Bronchial epithelial cell (primary cell): Measurements from ENCODE around the gene CTNNA2. TPM values are rescaled to one million over a fixed set of nuclear protein-coding genes. Genes with fewer than 3 reads are reported as not detected.
"Not testable (repeated sequence)": the region's sequence is repeated elsewhere in the genome, so short reads cannot be mapped to it uniquely, and the experiment has no call there.

ENCODE experiments used
- DNase-seq: peaks from one replicate; pipeline ENCODE4 v3.0.0-alpha.2; 2010; ENCODE audit warnings: low read depth
- FAIRE-seq: peaks from 2 replicates; lab custom pipeline; 2011; peaks lifted over from hg19 to GRCh38; lab: Jason Lieb, UNC
- H3K27me3 ChIP-seq: 2 replicates; pipeline ENCODE4 v1.5.1; 2011; ENCODE audit warnings: low read length; ENCODE audit not compliant: control insufficient read depth, insufficient read depth
- H3K36me3 ChIP-seq: 2 replicates; pipeline ENCODE4 v1.5.1; 2011; ENCODE audit warnings: low read length; ENCODE audit not compliant: control insufficient read depth, insufficient read depth
- H3K4me3 ChIP-seq: 2 replicates; pipeline ENCODE4 v1.5.1; 2011; ENCODE audit warnings: mild to moderate bottlenecking, low read depth, low read length, control low read depth
- total RNA-seq: library from RNA; depleted of rRNA; stranded (reverse); fragments of >200 nt; gene quantifications from 2 replicates; pipeline ENCODE4 v1.2.1, GENCODE V29; 2014
- TF ChIP-seq, protein P1 (sequence below): IDR thresholded peaks from 2 replicates; pipeline ENCODE4 v1.5.1; 2011; ENCODE audit warnings: mild to moderate bottlenecking, moderate library complexity, low read length, control low read depth, inconsistent platforms; ENCODE audit not compliant: insufficient read depth, severe bottlenecking

The CTNNA2 gene
- total RNA-seq, 1 donor from 2014 or later: not detected

DNA sequence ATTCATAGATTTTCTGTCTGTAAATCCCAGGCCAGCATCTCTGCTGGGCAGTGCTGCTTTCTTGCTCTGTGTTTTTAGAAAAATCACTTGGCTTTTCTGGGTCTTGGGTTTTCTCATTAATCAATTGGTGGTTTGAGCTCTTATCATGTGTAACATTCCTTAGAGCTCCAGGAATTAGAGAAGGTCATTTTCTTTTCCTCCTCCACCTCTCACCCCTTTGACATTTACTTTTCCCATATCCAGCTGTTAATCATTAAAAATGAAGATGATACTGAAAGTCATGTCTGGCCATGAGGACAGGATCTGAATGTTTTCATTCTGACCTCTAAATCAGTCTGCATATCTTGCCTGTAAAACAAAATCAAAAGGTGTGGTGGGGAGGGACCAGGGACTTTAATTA, 680.7 kb downstream of the CTNNA2 start:
- FAIRE-seq (no peak), DNase-seq (no peak)
- Histone ChIP-seq H3K27me3 (no peaks in the 10 kb centered on the region), H3K36me3 (no peaks in the 10 kb centered on the region), H3K4me3 (no peak overlapping the region)
- TF ChIP-seq, protein P1, sequence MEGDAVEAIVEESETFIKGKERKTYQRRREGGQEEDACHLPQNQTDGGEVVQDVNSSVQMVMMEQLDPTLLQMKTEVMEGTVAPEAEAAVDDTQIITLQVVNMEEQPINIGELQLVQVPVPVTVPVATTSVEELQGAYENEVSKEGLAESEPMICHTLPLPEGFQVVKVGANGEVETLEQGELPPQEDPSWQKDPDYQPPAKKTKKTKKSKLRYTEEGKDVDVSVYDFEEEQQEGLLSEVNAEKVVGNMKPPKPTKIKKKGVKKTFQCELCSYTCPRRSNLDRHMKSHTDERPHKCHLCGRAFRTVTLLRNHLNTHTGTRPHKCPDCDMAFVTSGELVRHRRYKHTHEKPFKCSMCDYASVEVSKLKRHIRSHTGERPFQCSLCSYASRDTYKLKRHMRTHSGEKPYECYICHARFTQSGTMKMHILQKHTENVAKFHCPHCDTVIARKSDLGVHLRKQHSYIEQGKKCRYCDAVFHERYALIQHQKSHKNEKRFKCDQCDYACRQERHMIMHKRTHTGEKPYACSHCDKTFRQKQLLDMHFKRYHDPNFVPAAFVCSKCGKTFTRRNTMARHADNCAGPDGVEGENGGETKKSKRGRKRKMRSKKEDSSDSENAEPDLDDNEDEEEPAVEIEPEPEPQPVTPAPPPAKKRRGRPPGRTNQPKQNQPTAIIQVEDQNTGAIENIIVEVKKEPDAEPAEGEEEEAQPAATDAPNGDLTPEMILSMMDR: no peak

DNA sequence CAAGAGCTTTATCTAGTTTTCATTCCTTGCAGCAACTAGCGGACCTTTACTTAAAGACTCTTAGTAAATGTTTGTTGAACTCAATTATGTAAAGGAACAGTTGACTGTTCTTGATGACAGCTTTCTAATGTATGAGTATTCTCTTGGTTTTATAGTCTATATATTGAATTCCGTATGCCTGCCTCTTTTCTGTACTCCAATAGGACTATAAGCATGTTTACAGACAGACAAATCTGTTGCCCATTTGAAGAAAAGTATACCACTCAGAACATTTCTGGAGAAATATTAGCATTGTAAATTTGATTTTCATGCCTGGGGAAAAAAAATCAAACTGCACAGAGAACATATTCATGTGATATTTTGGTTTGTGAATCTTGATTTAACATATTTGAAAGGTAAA, 682.2 kb downstream of the CTNNA2 start:
- FAIRE-seq (no peak), DNase-seq (no peak)
- TF ChIP-seq, protein P1: no peak
- Histone ChIP-seq H3K27me3 (no peaks in the 10 kb centered on the region), H3K36me3 (no peaks in the 10 kb centered on the region), H3K4me3 (no peak overlapping the region)

DNA sequence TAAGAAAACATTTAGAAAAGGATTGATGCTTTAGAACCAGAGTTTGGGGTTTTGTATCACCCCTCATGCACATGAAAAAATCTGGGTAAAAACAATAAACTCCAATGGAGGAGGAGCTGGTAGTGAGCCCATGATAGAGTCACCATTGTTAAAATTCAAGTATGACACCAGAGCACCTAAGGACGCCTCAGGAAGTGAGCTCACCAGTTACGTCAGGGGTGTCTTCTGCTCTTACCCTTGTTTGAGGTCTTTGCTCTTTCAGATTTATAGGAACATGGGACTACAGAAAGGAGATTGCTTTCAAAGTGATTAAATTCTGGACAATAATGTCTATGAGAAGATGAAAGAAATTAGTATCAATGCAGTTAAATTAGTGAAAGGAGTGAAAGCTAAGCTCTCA, 685.2 kb downstream of the CTNNA2 start:
- Histone ChIP-seq H3K4me3 (no peak overlapping the region), H3K27me3 (no peaks in the 10 kb centered on the region), H3K36me3 (no peaks in the 10 kb centered on the region)
- DNase-seq: no peak
- TF ChIP-seq, protein P1: no peak
- FAIRE-seq: no peak

DNA sequence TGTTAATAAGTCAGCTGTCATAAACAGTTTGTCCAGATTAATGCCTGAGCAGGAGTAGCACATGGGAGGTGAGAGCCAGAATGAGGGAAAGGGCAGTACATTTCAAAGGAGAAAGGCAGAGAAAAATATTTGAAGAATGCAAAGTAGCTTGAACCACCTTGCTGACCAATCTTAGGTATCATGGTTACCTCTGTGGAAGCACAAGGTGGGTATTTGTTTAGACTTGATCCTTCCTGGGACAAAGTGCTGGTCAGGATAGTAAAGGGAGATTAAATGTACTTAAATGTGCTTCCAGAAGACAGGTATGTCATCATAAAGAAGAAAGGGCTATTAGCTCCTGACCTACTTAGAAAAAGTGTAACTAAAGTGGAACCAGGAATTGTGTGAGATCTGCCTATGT, 686.7 kb downstream of the CTNNA2 start:
- H3K27me3 ChIP-seq: no peaks in the 10 kb centered on the region
- no peaks in the 10 kb centered on the region for H3K36me3 ChIP-seq
- DNase-seq (no peak), FAIRE-seq (no peak)
- TF ChIP-seq, protein P1: no peak
- H3K4me3 ChIP-seq: no peak overlapping the region

DNA sequence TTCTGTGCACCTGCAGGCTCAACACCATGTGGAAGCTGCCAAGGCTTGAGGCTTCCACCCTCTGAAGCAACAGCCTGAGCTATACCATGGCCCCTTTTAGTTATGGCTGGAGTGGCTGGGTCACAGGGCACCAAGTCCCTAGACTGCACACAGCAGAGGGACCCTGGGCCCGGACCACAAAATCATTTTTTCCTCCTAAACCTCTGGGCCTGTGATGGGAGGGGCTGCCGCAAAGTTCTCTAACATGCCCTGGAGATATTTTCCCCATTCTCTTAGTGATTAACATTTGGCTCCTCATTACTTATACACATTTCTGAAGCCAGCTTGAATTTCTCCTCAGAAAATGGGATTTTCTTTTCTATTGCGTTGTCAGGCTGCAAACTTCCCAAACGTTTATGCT, 691.1 kb downstream of the CTNNA2 start:
- FAIRE-seq, H3K36me3 ChIP-seq, H3K27me3 ChIP-seq, H3K4me3 ChIP-seq, DNase-seq: not testable (repeated sequence)

DNA sequence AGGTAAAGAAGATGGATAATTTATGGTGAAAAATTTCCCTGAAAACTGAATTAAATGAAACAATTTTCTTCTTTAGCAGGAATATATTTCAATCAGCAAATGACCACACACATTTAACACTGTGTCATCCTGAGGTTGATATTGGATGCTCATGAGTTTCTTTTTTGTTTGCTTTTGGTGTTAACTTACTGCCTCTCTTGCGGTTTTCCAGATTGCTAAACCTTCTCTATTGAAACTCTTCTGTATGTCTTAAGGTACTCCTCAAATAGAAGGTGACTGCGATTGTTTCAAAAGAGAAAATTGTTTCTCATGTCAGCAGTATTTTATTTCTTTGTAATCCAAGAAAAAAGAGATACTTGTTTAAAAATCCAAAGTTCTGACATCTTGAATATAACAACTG, 692.6 kb downstream of the CTNNA2 start:
- Histone ChIP-seq H3K27me3 (no peaks in the 10 kb centered on the region), H3K4me3 (no peak overlapping the region), H3K36me3 (no peaks in the 10 kb centered on the region)
- TF ChIP-seq, protein P1: no peak
- no peak for FAIRE-seq
- DNase-seq: no peak
